ENCODE measurements around the gene TMCC1. TPM values are rescaled to one million over a fixed set of nuclear protein-coding genes. Genes with fewer than 3 reads are reported as not detected.
A peak's percentile ranks its signal among the peaks of the same experiment; 100 is the strongest.
"Not testable (repeated sequence)": the region's sequence is repeated elsewhere in the genome, so short reads cannot be mapped to it uniquely, and the experiment has no call there.

The TMCC1 gene
- total RNA-seq, 1 donor from 2014 or later = 33.9 TPM

- DNase-seq (ENCODE audit: low spot score) = no peak
Observed at GRCh38 chr3:129614927-129615363, 278.6 kb downstream of the TMCC1 start.

DNA sequence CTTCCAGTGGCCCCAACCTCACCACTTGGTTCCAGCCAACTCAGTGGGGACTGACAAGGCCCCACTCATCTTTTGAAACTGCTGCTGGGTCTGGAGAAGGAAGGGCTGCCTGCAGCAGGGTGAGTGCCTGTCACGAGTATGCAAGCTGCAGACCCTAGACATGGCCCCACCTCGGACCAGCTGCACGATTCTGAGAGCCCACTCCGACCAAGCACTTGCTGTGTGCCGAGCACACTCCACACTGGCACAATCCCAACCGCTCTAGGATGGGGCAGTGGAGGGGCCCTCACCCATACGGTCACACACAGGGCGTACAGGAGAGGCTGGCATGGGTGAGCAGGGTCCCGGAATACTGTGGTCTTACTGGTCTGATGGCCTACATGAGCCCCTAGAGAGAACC, 279.1 kb downstream of the TMCC1 start:
- DNase-seq (ENCODE audit: low spot score) (no peak), ATAC-seq (no peak)

More at GRCh38 chr3:129614927-129615363, 278.6 kb downstream of the TMCC1 start:
- peak; percentile 57 for ATAC-seq

DNA sequence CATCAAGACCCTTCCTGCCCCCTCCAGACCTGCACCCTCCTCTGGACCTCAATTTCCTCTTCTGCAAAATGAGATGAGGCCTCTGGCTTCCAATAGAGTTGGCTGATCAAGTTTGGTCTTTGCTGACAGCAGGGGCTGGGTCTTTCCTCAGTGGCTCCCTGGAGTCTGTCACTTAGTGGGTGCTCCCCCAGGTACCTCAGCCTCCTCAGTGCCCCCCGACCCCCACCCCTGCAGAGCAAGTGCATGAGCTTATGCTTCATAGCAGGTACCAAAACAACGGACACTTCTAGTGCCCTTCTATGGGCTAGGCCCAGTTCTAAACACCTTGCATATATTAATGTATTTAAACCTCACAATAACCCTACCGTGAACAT, 280.2 kb downstream of the TMCC1 start:
- no peak for ATAC-seq
- DNase-seq (ENCODE audit: low spot score) = no peak

DNA sequence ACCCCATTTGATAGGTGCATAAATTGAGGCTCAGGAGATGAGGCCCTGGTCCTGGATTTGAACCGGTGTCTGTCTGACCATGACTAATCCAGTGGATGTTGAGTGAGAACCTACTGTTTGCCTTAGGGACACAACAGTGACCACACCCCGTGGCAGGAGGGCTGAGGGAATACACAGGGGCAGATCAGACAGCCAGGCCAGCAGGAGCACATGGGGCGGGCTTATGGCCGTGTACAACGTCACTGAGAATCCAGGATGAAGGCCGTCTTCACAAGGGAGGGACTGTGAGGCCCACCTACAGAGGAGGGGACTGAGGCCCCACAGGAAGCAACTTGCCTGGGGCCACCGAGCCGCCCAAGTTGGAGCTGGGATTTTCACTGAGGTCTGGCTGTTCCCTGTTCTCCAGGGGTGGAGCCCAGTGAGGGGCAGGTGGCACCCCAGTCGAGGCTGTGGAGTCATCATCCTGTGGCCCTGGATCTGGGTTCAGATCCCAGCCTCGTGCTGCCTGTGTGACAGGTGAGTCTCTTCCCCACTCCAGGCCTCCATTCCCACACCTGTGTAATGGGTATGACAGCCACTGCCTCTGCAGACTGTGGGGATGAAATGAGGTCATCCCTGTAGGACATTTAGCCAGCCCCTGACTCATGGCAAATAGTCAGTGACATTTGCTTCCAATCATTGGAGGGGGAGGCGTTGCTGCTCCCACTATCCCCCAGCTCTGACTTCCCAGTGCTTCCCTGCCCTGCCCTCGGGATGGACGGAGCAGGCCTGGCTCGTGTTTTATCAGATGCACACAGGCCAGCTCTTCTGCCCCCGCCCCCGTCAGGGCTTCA, 280.8 kb downstream of the TMCC1 start:
- DNase-seq (ENCODE audit: low spot score) (no peak), ATAC-seq (no peak)

GRCh38 chr3:129611812-129612533, 281.5 kb downstream of the TMCC1 start:
- no peak for DNase-seq (ENCODE audit: low spot score)
- peak; percentile 16 for ATAC-seq

DNA sequence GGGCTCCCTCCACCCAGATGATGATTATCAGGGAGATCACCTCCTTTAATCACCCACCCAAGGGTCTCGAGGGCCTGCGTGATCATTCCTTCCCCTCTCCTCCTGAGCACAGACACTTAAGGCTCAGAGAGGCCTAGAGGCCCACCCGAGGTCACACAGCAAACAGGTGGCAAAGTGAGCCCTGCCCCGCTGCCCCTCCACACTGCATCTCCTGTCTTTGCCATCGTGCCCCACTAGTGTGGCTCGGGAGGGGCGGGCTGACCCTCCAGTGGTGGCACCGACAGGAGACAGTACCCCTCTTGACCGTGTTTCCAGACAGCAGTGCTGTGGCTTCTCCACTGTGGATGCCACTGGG, 282.1 kb downstream of the TMCC1 start:
- DNase-seq (ENCODE audit: low spot score) = no peak
- ATAC-seq = no peak

GRCh38 chr3:129610794-129611445, 282.6 kb downstream of the TMCC1 start:
- ATAC-seq; DNase-seq (ENCODE audit: low spot score): not testable (repeated sequence)

GRCh38 chr3:129610276-129610675, 283.2 kb downstream of the TMCC1 start:
- ATAC-seq = no peak
- no peak for DNase-seq (ENCODE audit: low spot score)

DNA sequence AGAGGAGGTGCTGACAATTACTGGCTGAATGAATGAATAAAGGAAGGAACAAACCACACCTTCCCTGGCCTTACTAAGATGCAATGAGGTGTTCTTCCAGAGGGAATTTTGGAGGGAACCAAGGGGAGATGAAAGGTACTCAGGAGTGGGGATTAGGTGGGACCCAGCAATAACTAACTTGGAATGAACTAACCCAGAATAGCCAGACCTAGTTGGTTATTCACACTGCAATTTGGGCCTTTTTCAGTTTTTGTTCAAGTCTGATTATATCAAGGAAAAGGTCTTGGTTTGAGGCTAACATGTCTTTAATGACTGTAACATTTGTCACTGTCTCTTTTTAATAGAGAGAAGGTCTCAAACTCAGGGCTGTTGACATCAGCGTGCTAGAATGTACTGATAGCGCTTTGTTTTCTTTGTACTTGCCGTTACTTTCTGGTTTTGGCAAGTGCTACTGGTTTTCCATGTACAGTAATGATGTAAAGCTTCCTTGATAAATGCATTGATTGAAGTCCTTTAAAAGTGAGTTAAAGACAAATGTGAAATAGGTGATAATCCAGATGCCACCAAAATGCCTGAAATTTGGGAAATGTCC, 283.8 kb downstream of the TMCC1 start:
- DNase-seq (ENCODE audit: low spot score) (no peak), ATAC-seq (no peak)

- DNase-seq (ENCODE audit: low spot score) = no peak
- no peak for ATAC-seq
Observed at GRCh38 chr3:129608936-129609590, 284.4 kb downstream of the TMCC1 start.

- DNase-seq (ENCODE audit: low spot score) = no peak
- ATAC-seq = peak; percentile 17
Observed at GRCh38 chr3:129608087-129608935, 285.2 kb downstream of the TMCC1 start.

- no peak for DNase-seq (ENCODE audit: low spot score)
- no peak for ATAC-seq
Observed at GRCh38 chr3:129607391-129608068, 286.0 kb downstream of the TMCC1 start.

- peak; percentile 70 for ATAC-seq
- no peak for DNase-seq (ENCODE audit: low spot score)
Observed at GRCh38 chr3:129606636-129607390, 286.7 kb downstream of the TMCC1 start, which contains the start of gene PLXND1. TSS of gene PLXND1 (minus strand) at chr3:129606676. CDS start at chr3:129606639, 37 bp downstream.

- ATAC-seq (peak; percentile 25), DNase-seq (ENCODE audit: low spot score) (no peak)
Observed at GRCh38 chr3:129605922-129606635, 287.4 kb downstream of the TMCC1 start.

DNA sequence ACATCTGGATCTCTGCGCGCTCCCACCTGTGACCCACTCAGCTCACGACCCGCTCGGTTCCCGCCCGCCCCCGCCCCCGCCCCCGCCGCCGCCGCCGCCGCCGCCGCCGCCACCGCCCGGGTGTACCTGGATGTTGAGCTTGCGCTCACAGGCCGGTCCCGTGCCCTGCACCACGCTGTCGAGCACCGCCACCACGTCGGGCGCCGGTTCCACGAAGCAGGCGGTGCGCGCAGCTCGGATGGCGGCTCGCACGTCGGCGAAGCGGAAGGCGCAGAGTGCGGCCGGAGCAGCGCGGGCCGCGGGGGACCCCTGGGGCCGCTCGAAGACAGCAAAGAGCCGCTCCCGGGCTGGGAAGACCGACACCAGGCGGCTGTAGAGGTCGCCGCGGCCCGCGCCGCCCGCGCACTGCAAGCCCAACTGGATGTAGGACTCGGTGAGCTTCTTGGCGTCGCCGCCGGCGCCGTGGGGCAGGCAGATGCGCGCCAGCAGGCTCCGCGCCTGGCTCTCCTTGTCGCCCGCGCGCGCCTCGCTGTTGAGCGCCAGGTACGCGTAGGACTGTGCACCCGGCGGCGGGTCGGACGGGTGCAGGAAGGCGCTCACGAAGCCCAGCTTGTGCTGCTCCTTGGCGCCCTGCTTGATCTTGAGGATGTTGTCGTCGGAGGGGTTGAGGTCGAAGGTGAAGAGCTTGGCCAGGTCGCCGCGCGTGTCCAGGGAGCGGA, 288.1 kb downstream of the TMCC1 start:
- ATAC-seq (peak; percentile 4), DNase-seq (ENCODE audit: low spot score) (no peak)

DNA sequence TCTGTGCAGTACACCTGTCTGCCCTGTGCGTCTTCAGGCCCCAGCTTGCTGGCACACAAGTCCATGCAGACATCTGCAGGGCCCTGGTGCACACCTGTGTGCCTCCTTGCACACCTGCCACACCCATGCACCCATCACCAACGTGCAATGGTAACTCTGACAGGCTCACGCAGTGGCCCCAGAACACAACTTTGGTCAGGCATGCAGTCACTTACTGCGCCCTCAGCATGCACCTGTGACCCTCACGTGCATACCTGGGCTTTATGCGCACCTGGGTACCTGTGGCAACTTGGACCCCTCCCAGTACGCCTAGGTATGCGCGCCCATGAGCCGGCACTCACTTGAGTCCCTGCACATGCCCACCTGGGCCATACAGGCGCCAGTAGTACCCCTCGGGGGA, 288.7 kb downstream of the TMCC1 start:
- DNase-seq (ENCODE audit: low spot score) (no peak), ATAC-seq (no peak)
